A549 treated with CORT108297 at 1 μM for 4 hours (cell line): Measurements from ENCODE around the gene RAG2. TPM values are rescaled to one million over a fixed set of nuclear protein-coding genes. Genes with fewer than 3 reads are reported as not detected.

Experiments used
- total RNA-seq: library from RNA; stranded (reverse); fragments of 200-300 nt; extraction: Qiagen RNA extraction; gene quantifications from 5 replicates; pipeline ENCODE4 v1.2.3, GENCODE V29; 2022

RAG2 gene
- not detected in 5 replicates for total RNA-seq

DNA sequence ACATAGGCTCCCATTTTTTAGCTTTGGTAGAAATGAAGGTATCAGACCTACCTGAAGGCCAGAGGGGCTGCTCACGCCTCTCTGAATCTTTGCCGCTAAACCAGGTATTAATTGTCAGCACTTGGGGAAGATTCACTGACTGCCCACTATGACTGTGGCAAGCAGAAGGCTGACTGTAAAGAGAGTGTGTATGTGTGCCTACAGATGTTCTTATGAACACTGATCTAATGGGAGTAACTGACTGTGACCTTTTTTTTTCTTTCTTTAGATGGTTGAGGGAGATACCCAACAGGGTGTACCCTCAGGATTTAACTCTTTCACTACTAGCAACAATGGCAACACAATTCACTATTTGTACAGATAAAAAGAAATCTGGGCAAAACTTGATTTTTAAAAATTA lies at the start of gene RAG2:
Gene RAG2 (minus strand): TSS at position 186 of the 400 bp plus-strand sequence. CDS start 4,068 bp downstream, outside the sequence.

DNA sequence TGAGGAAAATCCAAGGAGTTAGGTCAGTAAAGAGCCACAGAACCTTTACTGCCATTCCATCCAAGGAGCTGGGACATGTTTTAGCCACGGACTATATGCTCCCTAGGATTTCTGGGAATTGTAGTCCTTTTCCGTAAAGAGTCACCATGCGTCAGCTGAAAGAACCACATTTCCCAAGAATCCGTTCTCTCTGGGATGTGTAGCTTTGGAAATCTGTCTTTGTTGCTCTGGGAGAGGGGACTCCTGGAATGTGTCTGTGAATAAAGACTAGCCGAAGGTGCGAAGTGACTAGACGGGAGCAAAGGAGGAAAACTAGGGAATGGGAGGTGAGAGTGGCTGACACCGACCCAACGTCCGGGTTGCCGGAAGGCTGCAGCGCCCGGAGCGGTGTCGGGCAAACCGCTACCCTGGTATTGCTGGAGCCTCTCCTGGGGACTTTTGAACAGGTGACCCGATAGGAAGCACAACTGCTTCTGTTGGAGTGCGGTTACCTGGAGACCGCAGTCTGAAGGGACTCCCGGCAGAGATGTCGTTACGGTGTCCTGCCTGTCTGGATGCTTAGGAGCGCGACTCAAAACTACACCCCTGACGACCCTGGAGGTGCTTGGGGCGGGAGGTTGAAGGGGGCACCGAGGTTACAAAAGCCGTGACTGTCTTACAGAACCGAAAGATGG lies 3.6 kb downstream of the RAG2 start, which contains the start of gene IFTAP:
Gene IFTAP (plus strand): TSS at position 187 of the 674 bp plus-strand sequence. CDS start 15,602 bp downstream, outside the sequence.

DNA sequence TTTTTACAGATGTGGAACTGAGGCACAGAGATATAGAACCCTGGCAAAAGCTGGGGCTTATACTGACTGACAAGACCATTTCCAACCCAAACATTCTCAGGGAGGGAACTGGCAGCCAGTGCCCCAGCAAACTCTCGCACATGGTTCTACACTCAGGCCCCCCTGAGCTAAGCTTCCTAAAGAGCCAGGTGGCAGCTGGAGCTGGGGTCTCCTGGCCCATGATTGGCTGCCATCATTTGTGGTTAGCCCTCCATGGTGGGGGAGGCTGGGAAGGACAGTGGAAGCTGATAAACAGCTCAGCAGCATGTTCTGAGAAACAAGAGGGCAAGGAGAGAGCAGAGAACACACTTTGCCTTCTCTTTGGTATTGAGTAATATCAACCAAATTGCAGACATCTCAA lies 30.3 kb downstream of the RAG2 start, which contains the start of gene RAG1:
Gene RAG1 (plus strand): TSS at position 314 of the 400 bp plus-strand sequence. CDS start 5,298 bp downstream, outside the sequence.

Other genes starting within 250 kb of the RAG2 start
- gene TRAF6, start 88.0 kb downstream of the RAG2 start, total RNA-seq: 5.7 to 7.5 TPM (median 6.7 TPM) in 5 replicates
- 0.09 to 0.64 TPM (median 0.32 TPM) in 5 replicates for gene RAG1, start 30.2 kb downstream of the RAG2 start, total RNA-seq
- 15.3 to 21.6 TPM (median 17.2 TPM) in 5 replicates for gene IFTAP, start 3.7 kb downstream of the RAG2 start, total RNA-seq